PC-3 (cell line): ENCODE data around the gene DNAL1. TPM values are rescaled to one million over a fixed set of nuclear protein-coding genes. Genes with fewer than 3 reads are reported as not detected.

ENCODE experiments used
- ATAC-seq: fragments of 200-7000 bp; cut with Tn5 transposase; 2 replicates; pipeline ENCODE4 v1.9.1; 2020; ENCODE audit warnings: mild to moderate bottlenecking, moderate library complexity
- BruUV-seq: library from RNA; stranded (reverse); fragments of 400-500 nt; replicated peaks from 2 replicates; lab custom pipeline; 2021; lab: Mats Ljungman, UMichigan
- CTCF ChIA-PET: fragments of 300-600 bp; sonication (Branson Sonifier 250); formaldehyde crosslinking; loops from one replicate; lab custom pipeline; 2022; ENCODE audit warnings: antibody characterized with exemption; lab: Charles Lee
- POLR2A ChIA-PET: fragments of 300-600 bp; sonication (Branson Sonifier 250); formaldehyde crosslinking; loops from one replicate; lab custom pipeline; 2022; ENCODE audit warnings: antibody characterized with exemption; ENCODE audit not compliant: unreplicated experiment; lab: Charles Lee
- DNase-seq: peaks from one replicate; pipeline ENCODE4 v3.0.0-alpha.2; 2015
- H2AFZ ChIP-seq: fragments of 300-600 bp; sonication (generic); 2 replicates; pipeline ENCODE4 v1.6.0; 2016; ENCODE audit warnings: antibody characterized with exemption, low read length
- H3F3A ChIP-seq: fragments of 300-600 bp; sonication (generic); one replicate; pipeline ENCODE4 v1.6.0; 2017; ENCODE audit warnings: antibody characterized with exemption, low read length, control low read depth, mild to moderate bottlenecking; ENCODE audit not compliant: unreplicated experiment
- H3K27ac ChIP-seq: fragments of 300-600 bp; sonication (generic); 2 replicates; pipeline ENCODE4 v1.5.1; 2016; ENCODE audit warnings: mild to moderate bottlenecking, low read length
- H3K27me3 ChIP-seq: fragments of 300-600 bp; sonication (generic); 2 replicates; pipeline ENCODE4 v1.6.1; 2016; ENCODE audit warnings: low read length, mixed read lengths
- H3K36me3 ChIP-seq: fragments of 300-600 bp; sonication (generic); 2 replicates; pipeline ENCODE4 v1.6.1; 2016; ENCODE audit warnings: low read depth, mixed run types, low read length, mixed read lengths
- H3K4me1 ChIP-seq: fragments of 300-600 bp; sonication (generic); 2 replicates; pipeline ENCODE4 v1.5.1; 2016; ENCODE audit warnings: low read length; ENCODE audit not compliant: insufficient read depth
- H3K4me2 ChIP-seq: fragments of 300-600 bp; sonication (generic); 2 replicates; pipeline ENCODE4 v1.6.0; 2016; ENCODE audit warnings: low read length
- H3K4me3 ChIP-seq: fragments of 300-600 bp; sonication (generic); 2 replicates; pipeline ENCODE4 v1.5.1; 2016; ENCODE audit warnings: mild to moderate bottlenecking, low read length, mixed read lengths
- H3K79me2 ChIP-seq: fragments of 300-600 bp; sonication (generic); 2 replicates; pipeline ENCODE4 v1.6.1; 2017; ENCODE audit warnings: low read length, mixed read lengths
- H3K9ac ChIP-seq: fragments of 300-600 bp; sonication (generic); 2 replicates; pipeline ENCODE4 v1.6.0; 2016; ENCODE audit warnings: mild to moderate bottlenecking, low read length
- H3K9me2 ChIP-seq: fragments of 300-600 bp; sonication (generic); replicated peaks from 2 replicates; pipeline ENCODE4 v1.6.1; 2016; ENCODE audit warnings: mixed run types, low read length, mixed read lengths
- H3K9me3 ChIP-seq: fragments of 300-600 bp; sonication (generic); 2 replicates; pipeline ENCODE4 v1.6.1; 2016; ENCODE audit warnings: low read length, mixed read lengths
- H4K20me1 ChIP-seq: fragments of 300-600 bp; sonication (generic); 2 replicates; pipeline ENCODE4 v1.6.1; 2016; ENCODE audit warnings: low read length, mixed read lengths
- CTCF ChIP-seq: fragments of 300-600 bp; sonication (generic); conservative IDR thresholded peaks from 2 replicates; pipeline ENCODE4 v1.5.1; 2017; ENCODE audit warnings: antibody characterized with exemption, low read depth, mild to moderate bottlenecking, low read length
- EZH2 ChIP-seq: fragments of 300-600 bp; sonication (generic); IDR thresholded peaks from one replicate; pipeline ENCODE4 v1.6.1; 2017; ENCODE audit warnings: antibody characterized with exemption, mild to moderate bottlenecking, low read length; ENCODE audit not compliant: unreplicated experiment
- EZH2phosphoT487 ChIP-seq: fragments of 300-600 bp; sonication (generic); IDR thresholded peaks from 2 replicates; pipeline ENCODE4 v1.6.1; 2018; ENCODE audit warnings: mild to moderate bottlenecking, antibody characterized with exemption, low read length, borderline replicate concordance
- intact Hi-C: fragments of 100-400 bp; cut with micrococcal nuclease; formaldehyde crosslinking; loops from 2 replicates; pipeline ENCODE4 v1.9.0; 2023
- total RNA-seq: library from RNA; depleted of rRNA; stranded (reverse); fragments of >200 nt; gene quantifications from 2 replicates; pipeline ENCODE4 v1.2.3, GENCODE V29; 2014

The DNAL1 gene
- total RNA-seq, 1 experiment from 2014 or later: 2.6 TPM

- H3K79me2 ChIP-seq: peaks cover 38% of the 10 kb centered on the region
- intact Hi-C loops: no loop called here
- ChIA-PET POLR2A (interaction anchor here (0.6 to 0.7 kb wide), 2 partner anchors 13 to 93 kb away, joined by 3 read pairs; no protein-coding TSS in a partner anchor), CTCF (interaction anchor here (1.0 to 1.8 kb wide), 2 partner anchors 26 to 28 kb away, joined by 9 to 10 read pairs; a partner anchor contains a TSS)
- H3K4me1 ChIP-seq: peaks cover 5% of the 10 kb centered on the region; the same call in 1 of the 2 replicates
- H2AFZ ChIP-seq: no peak overlapping the region
- no peaks in the 10 kb centered on the region for H3K9me3 ChIP-seq
- ATAC-seq (no peak), DNase-seq (no peak)
- H3K4me2 ChIP-seq: no peak overlapping the region
- no peaks in the 10 kb centered on the region for H3K27me3 ChIP-seq
- H3K27ac ChIP-seq: no peak overlapping the region
- no peak overlapping the region for H3K9ac ChIP-seq
- no peaks in the 10 kb centered on the region for H4K20me1 ChIP-seq
- H3K36me3 ChIP-seq: peaks cover 45% of the 10 kb centered on the region
- H3F3A ChIP-seq: no peaks in the 10 kb centered on the region
- H3K4me3 ChIP-seq: no peak overlapping the region
- no TSS peak for BruUV-seq
- no peak for TF ChIP-seq CTCF
- no peak for TF ChIP-seq EZH2
- TF ChIP-seq EZH2phosphoT487: no peak
- H3K9me2 ChIP-seq: no peaks in the 10 kb centered on the region
Observed at GRCh38 chr14:73732006-73732405, 87.2 kb downstream of the DNAL1 start.

GRCh38 chr14:73736842-73737241, 92.1 kb downstream of the DNAL1 start:
- Histone ChIP-seq H3K79me2 (peaks cover 61% of the 10 kb centered on the region), H3K9me3 (no peaks in the 10 kb centered on the region), H3F3A (no peaks in the 10 kb centered on the region), H2AFZ (no peak overlapping the region), H3K36me3 (peaks cover 28% of the 10 kb centered on the region), H3K4me2 (no peak overlapping the region), H3K4me3 (no peak overlapping the region), H4K20me1 (peaks cover 10% of the 10 kb centered on the region; the same call in 1 of the 2 replicates), H3K9ac (no peak overlapping the region), H3K4me1 (peaks cover 22% of the 10 kb centered on the region), H3K27me3 (no peaks in the 10 kb centered on the region), H3K9me2 (no peaks in the 10 kb centered on the region), H3K27ac (no peak overlapping the region)
- no peak for DNase-seq
- ChIA-PET POLR2A (no interaction called here), CTCF (no interaction called here)
- no TSS peak for BruUV-seq
- intact Hi-C loops: no loop called here
- ATAC-seq: no peak
- TF ChIP-seq EZH2phosphoT487 (no peak), CTCF (no peak), EZH2 (no peak)

- no peaks in the 10 kb centered on the region for H3K9me3 ChIP-seq
- H3K9ac ChIP-seq: no peak overlapping the region
- H3K27ac ChIP-seq: no peak overlapping the region
- CTCF ChIA-PET: no interaction called here
- no TSS peak for BruUV-seq
- POLR2A ChIA-PET: no interaction called here
- H4K20me1 ChIP-seq: peaks cover 10% of the 10 kb centered on the region; the same call in 1 of the 2 replicates
- DNase-seq (no peak), ATAC-seq (no peak)
- intact Hi-C loops: no loop called here
- no peaks in the 10 kb centered on the region for H3K9me2 ChIP-seq
- peaks cover 4% of the 10 kb centered on the region for H3F3A ChIP-seq
- H2AFZ ChIP-seq: no peak overlapping the region
- H3K79me2 ChIP-seq: peaks cover 75% of the 10 kb centered on the region
- no peak overlapping the region for H3K4me3 ChIP-seq
- peaks cover 28% of the 10 kb centered on the region for H3K36me3 ChIP-seq
- H3K4me1 ChIP-seq: peaks cover 40% of the 10 kb centered on the region
- no peaks in the 10 kb centered on the region for H3K27me3 ChIP-seq
- TF ChIP-seq EZH2phosphoT487: no peak
- no peak for TF ChIP-seq EZH2
- H3K4me2 ChIP-seq: no peak overlapping the region
Observed at GRCh38 chr14:73738518-73739173, 93.9 kb downstream of the DNAL1 start.
